ENCODE measurements around the gene ROBO4.

Gene ROBO4

DNA sequence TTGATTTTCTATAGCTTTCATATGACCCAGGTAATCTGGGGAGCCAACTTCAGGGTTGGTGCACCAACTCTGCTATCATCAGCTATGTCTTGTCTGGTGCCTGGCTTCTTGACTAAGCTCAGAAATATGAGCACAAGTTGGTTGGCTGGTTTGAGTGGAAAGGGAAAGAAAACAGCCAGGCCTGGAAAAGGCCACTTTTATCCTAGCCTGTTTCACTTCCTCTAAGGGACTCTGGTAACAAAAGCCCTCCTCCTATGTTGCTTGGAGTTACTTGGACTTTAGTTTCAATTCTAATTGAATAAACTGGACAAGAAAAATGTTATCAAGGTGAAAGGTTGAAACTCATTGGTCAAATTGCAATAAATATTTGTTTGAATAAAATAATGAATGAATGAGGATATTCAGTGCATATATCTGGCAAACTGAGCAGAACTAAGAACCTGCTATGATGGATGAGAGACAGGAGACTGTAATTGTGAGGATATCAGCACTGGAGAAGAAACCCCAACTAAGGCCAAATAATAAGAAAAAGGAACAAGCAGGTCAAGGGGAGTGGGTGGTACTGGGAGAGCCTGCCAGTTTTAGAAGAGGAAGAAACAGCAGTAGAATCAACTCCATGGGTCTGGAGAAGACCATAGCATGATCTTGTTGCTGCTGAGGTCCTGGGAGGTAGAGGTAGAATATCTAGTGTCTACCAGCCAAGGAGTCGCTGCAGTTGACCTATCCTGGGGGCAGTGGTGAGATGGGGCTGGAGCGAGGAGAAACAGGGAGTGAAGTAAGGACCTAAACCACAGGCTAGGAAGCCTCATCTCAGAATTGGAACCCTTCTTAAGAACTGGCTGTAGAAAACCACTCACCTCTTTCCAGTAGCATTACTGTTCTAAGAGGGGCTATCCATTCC lies 8.2 kb downstream of the ROBO4 start:
- DNase-seq, result no peak

DNA sequence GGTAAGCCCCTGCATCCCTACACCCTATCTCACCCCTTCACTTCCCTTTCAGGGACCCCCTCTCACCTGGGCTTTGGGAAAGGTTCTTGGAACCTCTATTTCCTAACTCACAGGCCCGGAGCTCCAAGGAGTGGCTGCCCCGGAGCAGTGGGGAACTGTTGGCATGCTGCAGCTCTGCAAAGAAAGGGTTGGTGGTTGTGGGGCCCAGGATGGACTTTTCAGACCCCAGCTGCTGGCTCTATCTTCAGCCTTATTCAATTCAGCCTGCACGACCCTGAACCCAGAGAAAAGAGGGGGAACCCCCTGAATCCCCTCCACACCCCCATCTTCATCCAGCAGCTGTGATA lies 10.0 kb downstream of the ROBO4 start:
- DNase-seq, result no peak

DNA sequence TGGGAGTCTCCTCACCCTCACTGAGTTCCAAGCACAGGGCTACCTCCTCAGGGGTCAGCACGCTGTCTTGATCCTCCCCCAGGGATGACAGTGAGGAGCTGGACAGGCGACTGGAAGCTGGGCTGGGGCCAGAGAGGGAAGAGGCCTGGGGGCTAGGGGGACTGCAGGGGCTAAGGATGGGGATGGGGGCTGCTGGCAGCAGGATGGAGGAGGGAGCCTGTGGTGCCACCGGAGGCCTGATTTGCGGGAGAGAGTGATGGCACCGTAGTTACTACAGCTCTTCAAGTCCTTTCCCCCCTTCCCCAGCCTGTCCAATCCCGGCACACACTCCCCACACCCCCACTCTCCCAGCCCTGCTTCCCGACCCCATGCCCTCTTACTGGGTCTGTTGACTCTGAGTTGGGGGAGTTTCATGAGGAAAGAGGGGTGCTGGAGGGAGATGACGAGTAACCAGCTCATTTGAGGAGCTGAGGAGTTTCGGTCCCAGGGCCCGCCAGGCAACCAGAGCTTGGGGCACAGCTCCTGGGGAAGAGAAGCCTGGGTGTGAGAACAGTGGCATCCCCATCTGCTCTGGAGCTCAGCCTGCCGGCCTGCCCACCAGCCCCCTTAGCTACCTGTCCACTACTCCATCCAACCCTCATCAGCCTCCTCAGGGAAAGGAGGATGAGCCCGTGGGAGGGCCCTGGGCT lies 10.5 kb downstream of the ROBO4 start:
- no peak for DNase-seq

DNA sequence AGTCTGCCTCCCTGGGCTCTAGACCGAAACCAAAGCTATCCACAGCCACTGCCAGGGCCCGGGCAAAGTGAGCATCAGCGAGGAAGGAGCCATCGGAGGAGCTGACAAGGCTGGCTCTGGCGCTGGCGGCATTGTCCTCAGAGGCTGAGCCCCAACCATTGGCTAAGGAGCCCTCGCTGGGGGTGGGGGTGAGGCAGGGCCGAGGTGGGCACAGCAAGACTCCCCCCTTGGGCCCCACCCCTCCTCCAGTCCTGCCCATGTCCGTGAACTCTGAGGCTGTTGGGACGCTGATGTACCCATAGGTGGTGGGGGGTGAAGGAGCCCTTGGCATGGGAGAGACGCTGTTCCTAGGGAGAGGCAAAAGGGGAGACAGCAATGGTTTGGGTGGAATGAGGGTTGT lies 11.2 kb downstream of the ROBO4 start:
- no peak for DNase-seq

DNA sequence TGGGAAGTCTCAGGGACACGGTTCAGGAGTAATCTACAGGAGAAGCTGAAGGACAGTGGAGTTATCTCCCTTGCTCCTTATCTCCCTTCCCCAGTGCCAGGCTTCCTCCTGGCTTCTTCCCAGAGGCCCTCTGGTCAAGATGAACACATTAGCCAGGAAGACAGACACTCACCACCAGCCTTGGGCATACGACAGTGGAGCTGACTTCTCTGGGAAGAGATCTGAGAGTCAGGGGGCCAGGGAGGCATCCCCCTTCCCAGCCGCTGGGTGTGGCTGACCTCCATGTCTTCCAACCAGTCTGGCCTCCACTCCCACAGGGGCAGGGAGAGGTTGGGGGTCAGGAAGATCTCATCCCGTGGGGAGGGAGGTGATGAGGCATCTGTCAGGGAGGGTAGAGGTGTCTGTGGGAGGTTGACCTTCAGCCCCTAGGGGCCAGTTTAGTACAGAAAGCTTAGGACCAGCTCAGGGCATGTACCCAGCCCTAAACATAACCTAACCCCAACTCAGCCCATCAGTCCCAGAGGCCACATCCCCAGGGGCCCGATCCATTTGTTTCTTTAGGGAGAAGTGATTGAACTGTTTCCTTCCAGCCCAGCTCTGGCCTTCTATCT lies 12.7 kb downstream of the ROBO4 start:
- DNase-seq, result no peak

DNA sequence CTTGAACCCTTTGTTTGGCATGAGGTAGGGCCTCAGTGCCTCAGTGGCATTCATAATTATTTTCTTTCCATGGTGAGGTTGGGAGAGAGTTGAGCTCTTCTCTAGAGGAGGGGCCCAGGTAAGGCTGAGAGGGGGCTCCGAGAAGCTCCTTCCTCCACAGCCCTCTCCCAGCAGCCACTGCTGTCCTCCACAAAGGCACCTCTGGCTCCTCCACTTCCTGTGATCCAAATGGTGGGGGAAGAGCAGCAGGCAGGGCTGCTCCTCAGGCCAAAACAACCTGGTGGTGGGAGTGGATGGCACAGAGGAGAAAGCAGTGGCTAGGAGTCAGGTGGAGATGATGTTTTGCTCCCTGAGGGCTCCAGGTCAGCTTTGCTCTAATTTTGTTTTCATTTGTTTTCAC lies 13.3 kb downstream of the ROBO4 start:
- DNase-seq, result no peak

DNA sequence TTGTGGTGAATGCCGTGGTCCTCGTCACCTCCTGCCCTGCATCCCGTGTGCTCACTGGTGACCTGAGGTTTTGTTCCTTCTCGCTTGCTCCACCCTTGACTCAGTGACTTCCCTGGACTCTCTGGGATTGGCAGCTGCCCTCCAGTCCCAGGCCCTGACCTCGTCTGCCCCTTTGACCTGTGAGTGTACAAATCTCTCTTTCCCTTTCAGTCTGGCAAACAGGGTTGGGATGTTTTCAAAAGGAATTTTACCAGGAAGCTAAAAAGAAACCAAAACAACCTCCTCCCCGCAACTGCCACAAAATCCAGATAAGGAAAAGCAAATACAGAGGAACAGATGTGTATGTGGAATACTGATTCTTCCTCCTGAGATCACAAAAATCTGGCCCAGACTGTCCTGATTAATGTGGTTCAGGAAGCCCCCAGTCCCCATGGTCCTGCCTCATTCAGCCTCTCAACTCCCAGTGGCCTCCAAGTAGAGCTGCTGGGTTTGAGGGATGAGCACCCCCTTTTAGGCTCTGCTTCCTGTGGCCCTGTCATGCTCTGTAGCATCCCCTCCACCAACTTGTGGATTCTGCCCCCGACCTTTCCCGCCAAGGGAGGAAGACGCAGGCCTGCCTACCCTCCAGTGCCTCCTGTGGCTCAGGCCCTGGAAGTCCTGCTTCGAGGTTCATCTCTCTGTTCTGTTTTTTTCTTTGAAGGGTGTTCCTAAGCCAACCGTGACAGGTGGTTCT lies 15.2 kb downstream of the ROBO4 start:
- peak; percentile 33 for DNase-seq

DNA sequence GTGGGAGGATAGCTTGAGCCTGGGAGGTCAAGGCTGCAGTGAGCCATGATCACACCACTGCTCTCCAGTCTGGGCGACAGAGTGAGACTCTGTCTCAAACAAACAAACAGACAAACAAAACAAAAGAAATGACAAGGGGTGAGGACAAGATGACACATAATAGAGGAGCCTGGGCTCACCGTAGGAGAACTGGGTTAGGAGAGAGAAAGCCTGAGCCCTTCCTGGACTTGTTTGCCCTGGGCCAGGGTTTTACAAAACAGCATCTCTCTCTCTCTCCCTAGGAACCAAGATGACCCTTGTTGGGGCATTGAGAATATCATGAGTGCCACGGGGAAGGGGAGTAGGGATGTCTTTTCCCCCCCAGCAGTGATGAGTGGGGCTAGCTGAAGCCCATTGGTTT lies 16.7 kb downstream of the ROBO4 start:
- no peak for DNase-seq

DNA sequence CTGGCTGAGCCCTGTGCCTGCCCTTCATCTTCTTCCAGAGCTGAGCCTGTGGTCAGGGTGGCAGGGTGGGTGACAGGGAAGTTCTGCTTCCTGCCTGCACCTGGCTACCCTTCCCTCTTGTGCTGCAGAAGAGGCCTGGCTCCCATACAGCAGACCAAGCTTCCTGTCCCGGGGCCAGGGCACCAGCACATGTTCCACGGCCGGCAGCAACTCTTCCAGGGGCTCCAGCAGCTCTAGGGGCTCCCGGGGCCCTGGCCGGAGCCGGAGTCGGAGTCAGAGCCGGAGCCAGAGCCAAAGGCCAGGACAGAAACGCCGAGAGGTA lies 17.4 kb downstream of the ROBO4 start:
- DNase-seq, result no peak

DNA sequence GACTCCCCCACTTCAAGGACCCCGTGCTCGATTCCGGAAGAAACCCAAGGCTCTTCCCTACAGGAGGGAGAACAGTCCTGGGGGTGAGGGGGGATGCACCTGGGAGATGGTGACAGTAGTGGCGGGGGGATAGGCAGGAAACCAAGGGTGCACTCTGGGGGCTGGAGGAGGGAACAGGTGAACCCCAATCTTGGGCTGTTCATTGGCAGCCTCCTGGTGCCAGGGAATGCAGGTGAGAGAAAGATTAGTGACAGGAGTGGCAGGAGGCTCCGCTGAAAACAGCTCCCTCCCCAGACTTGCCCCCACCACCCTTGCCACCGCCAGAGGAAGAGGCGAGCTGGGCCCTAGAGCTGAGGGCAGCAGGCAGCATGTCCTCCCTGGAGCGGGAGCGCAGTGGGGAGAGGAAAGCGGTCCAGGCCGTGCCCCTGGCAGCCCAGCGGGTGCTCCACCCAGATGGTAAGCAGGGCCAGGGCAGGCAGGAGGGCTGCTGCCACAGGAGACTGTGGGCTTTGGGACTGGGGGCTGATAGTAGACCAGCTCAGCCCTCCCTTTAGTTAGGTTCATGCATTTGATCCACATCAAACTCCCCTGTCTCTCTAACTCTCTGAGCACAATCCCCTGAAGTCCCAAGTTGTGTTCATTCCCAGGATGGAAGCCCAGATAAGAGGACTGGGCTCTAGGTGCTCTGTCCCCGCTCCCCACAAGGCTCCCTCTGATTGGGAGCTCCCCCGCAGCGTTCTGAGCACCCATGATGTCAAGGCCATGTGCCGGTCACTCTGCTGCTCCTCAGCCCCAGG lies 18.0 kb downstream of the ROBO4 start:
- DNase-seq, result no peak

DNA sequence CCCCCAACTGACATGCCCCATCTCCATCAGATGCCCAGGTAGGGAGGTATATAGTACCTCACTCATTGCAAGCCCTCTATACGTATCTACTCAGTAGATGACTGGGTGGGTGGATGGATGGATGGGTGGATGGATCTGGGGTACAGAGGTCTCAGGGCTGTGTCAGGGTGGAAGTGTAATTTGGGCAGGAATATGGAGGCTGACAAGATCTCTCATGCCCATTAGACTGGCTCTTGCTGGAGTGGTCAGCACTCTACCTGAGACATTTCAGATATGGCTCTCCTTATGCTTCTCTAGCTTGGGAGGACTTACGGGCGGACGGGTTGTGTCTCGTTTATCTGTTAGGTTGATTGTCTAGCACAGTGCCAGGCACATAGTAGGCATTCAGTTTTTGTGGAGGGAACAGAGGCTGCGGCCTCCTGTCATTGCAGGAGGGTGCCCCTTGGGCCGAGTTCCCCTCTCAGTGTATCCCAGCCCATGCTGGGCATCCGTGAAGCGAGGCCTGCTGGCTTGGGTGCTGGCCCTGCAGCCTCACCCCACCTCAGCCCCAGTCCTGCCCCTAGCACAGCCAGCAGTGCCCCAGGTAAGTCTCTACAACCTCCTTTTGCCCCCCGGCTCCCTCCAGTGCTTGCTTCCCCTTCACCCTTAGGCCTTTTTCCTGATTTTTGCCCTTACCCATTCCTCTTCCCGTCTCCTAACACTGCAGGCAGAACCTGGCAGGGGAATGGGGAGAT lies 18.7 kb downstream of the ROBO4 start:
- DNase-seq, result no peak

DNA sequence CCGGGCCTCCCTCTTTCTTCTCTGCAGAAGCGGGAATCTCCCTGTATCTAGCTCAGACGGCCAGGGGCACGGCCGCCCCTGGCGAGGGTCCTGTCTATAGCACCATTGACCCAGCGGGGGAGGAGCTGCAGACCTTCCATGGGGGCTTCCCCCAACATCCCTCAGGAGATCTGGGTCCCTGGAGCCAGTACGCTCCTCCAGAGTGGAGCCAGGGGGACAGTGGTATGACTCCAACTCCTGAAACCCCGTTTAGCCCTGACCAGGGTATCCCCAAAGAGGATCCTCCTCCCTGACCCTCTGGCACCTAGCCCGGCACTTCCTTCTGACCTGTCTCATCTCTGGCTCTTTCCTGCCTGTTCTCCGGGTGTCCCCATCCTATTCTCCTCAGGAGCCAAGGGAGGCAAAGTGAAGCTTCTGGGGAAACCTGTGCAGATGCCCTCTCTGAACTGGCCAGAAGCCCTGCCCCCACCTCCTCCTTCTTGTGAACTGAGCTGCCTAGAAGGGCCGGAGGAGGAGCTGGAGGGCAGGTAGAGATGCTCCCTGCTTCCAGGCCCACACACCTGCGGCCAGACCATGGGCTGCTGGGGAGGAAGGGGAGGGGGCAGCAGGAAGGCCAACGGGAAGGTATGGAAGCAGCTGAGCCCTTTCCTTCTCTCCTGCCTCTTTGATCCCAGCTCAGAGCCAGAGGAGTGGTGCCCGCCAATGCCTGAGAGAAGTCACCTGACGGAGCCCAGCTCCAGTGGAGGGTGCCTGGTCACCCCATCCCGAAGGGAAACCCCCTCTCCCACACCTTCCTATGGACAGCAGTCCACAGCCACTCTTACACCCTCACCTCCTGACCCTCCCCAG lies 19.5 kb downstream of the ROBO4 start:
- DNase-seq, result no peak

DNA sequence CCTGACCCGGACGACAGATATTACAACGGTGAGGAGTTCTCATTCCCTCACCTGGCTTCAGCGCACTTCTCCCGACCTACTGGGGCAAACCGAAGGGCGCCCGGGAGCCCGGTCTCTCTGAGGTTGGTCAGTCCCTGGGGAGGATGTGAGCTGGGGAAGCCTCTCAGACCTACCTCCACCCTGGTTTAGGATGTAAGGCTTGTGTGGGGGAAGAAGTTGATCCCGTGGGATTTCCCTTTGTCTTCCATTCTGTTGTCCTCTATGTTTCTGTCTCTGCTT lies 20.1 kb downstream of the ROBO4 start:
- no peak for DNase-seq

DNA sequence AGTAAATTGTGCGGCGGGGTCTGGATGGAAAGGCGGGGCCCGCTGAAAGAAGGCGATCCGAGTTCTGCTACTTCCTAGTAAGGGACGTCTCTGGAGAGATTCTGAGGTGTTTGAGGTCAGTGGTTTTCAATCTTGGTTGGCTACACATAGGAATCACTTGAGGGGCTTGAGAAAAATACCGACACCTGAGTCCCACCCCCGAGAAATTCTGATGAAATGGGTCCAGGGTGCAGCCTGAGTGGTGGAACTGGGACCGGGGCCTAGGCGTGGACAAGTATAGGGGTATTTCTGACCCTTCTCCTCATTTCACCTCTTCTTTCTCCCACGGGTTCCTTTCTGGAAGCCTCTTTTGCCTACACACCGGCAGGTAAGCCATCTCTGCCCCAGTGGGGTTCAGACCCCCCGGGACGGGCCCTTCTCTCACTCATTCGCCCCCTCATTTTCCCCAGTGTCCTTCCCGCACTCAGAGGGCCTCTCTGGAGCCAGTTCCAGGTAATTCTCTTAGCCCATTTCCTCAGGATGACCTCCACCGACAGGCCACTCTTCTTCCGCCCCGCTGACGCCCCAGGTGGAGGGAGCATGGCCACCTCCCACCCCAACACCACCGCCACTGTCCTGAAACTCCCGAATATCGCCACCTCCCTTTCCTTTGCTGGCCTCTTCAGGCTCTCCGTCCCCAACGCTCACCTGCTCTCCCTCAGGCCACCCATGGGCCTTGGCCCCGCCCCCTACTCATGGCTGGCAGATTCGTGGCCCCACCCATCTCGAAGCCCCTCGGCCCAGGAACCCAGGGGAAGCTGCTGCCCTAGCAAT lies 20.6 kb downstream of the ROBO4 start:
- DNase-seq, result no peak

DNA sequence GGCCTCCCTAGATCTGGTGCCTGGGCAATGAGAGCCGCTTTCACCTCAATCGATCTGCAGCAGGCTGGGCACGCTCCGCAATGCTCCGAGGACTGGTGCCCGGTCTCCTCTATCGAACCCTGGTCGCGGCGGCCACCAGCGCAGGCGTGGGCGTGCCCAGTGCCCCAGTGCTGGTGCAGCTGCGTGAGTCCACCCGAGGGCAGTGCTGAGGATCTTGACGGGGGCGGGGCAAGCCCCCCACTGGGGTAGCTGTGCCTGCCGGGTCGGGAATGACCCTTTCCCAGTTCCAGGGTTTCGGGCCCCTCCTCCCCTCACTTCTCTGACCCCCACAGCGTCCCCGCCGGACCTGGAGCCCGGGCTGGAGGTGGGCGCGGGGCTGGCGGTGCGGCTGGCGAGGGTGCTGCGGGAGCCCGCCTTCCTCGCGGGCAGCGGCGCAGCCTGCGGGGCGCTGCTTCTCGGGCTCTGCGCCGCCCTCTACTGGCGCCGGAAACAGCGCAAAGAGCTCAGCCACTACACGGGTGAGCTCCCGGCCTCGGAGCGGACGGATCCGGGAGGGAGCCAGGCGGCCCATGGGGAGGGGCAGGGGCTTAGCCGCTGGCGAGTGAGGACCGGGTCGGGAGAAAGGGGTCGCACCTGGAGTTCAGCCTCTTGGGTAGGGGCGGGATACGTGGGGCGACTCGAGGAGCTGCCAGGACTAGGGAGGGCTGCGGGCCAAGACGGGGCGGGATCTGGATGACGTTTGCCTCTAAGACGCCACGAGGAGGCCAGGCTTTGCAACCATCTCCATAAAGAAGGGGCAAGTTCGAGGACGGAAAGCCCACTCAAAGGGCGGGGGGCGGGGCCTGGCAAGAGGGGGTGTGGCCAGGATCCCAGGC lies 21.5 kb downstream of the ROBO4 start:
- peak; percentile 95 for DNase-seq

DNA sequence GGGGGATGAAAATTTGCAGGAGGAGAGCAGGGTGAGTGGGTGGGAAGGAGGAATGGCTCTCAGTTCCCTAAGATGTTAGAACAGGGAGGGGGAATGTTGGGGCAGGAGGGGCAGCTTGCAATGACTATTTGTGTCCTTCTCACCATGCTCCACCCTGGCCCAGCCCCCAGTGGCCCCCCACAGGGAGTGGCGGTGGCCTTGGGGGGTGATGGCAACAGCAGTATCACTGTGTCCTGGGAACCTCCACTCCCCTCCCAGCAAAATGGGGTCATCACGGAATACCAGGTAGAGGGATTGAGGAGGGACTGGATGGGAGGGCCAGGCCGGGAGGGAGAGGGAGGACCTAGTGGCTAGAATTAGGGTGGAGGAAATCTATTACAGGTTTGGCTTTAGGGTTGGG lies 22.3 kb downstream of the ROBO4 start:
- no peak for DNase-seq

DNA sequence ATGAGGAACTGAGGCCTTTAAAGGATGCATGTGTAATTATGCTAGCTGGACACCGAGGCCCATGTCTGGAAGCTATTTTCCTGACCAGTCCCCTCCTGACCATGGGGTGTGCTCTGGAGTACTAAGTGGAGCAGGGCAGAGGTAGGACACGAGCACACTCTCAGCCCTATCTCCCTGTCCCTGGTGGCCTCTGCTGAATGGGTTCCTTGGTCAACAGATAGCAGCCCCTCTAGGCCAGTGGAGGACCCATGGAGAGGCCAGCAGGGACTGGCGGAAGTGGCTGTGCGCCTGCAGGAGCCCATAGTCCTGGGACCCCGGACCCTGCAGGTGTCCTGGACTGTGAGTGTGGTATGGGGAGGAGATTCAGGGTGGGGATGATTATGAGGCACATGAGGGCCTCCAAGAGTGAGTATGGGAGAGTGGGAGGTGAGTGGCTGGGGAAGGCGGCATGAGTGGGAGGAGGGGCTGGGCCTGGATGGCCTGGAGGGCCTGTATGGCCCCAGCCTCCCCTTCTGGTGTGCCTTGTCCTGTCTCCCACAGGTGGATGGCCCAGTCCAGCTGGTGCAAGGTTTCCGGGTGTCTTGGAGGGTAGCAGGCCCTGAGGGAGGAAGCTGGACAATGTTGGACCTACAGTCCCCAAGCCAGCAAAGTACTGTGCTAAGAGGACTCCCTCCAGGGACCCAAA lies 23.0 kb downstream of the ROBO4 start:
- DNase-seq, result no peak

DNA sequence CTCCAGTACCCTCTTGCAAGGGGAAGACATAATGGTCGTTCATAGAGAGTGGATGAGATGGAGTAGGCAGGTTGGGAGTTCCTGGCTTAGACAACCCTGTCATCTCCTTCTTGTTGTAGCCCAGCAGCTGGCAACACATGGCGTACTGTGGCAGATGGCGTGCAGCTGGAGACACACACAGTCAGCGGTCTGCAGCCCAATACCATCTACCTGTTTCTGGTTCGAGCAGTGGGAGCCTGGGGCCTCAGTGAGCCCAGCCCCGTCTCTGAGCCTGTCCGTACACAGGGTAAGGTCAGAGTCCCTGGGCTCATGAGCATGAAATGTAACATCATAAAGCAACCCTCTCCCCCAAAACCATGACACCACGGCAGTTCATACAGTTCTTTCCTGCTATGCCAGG lies 23.7 kb downstream of the ROBO4 start:
- DNase-seq, result no peak
